ENCODE results near the gene GPR137C.

The GPR137C gene

DNA sequence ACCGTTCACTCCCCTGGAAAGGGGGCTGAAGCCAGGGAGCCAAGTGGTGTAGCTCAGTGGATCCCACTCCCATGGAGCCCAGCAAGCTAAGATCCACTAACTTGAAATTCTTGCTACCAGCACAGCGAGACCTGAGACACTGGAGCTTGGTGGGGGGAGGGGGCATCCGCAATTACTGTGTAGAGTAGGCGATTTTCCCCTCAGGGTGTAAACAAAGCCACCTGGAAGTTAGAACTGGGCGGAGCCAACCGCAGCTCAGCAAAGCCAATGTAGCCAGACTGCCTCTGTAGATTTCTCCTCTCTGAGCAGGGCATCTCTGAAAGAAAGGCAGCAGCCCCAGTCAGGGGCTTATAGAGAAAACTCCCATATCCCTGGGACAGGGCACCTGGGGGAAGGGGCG lies 15.8 kb downstream of the GPR137C start:
- peak; percentile 23 for DNase-seq

DNA sequence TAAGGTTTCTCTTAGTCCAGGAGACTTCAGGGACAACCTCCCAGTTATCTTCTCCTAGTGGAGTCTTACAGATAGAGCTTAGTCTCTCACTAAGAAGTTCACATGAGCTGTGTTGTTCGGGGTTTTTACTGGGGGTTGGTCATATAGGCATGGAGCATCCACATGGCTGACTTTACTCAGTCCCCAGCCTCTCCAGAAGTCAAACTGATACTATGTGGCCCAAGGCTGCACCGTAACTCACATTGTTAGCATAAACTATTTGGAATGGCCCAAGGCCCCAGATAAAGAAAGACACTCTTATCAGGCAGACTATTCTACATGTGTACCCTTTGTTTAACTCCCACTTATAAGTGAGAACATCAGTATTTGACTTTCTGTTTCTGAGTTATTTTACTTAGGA lies 23.2 kb downstream of the GPR137C start:
- DNase-seq = no peak

DNA sequence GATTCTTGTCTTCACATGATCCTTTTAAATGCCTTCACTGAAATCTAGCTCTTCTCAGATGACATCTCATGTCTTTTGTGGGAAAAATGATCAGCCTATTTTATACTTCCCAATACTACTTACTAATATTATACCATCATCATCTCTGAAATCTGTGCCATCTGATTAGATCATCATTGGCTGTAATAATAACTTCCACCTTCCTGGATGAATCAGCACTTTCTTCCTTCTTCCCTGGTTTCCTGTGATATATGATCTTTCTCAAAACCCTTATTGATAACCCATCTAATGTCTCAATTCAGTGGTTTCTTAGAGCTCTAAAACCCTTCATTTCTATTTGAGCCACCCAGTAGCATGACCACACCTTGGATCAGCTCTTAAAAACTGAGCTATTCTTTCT lies 30.9 kb downstream of the GPR137C start:
- no peak for DNase-seq

DNA sequence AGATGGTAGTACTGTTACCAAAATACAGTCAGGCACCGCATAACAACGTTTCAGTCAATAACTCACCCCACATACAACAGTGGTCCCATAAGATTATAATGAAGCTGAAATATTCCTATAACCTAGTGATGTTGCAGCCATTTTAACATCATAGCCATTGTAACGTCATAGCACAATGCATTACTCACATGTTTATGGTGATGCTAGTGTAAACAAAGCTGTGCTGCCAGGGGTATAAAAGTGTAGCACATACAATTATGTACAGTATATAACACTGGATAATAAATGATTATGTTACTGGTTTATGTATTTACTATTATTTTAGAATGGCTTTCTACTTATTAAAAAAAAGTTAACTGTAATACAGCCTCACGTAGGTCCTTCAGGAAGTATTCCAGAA lies 37.0 kb downstream of the GPR137C start:
- peak; percentile 21 for DNase-seq

DNA sequence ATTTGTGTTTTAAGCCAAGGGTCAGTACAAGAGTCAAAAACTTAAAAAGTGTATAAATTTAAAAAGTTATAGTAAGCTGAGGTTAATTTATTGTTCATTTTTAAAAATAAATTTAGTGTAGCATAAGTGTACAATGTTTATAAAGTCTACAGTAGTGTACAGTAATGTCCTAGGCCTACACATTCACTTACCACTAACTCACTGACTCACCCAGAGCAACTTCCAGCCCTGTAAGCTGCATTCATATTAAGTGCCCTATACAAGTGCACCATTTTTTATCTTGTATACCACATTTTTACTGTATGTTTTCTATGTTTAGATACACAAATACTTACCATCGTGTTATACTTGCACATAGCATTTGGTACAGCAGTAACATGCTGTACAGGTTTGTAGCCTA lies 37.7 kb downstream of the GPR137C start:
- no peak for DNase-seq

DNA sequence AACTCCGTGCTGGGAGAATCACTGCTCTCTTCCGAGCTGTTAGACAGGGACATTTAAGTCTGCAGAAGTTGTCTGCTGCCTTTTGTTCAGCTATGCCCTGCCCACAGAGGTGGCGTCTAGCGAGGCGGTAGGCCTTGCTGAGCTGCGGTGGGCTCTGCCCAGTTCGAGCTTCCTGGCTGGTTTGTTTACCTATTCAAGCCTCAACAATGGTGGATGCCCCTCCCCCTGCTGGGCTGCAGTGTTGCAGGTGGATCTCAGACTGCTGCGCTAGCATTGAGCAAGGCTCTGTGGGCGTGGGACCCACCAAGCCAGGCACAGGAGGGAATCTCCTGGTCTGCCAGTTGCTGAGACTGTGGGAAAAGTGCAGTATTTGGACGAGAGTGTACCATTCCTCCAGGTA lies 43.7 kb downstream of the GPR137C start:
- peak; percentile 34 for DNase-seq

DNA sequence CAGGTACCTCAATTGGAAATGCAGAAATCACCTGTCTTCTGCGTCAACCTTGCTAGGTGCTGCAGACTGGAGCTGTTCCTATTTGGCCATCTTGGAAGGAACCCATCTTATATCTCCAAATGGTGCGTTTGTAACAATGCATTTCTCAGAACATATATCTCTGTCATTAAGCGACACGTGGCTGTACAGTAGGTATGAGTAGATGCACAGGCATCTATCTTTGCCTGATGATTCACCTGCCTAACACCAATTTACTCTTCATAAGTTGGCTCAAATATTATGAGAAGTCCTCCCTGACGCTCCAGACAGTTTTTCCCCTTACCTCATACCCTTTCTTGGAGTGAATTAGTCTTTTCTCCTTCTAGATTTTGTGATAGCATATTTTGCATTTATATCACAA lies 44.2 kb downstream of the GPR137C start:
- DNase-seq = no peak

DNA sequence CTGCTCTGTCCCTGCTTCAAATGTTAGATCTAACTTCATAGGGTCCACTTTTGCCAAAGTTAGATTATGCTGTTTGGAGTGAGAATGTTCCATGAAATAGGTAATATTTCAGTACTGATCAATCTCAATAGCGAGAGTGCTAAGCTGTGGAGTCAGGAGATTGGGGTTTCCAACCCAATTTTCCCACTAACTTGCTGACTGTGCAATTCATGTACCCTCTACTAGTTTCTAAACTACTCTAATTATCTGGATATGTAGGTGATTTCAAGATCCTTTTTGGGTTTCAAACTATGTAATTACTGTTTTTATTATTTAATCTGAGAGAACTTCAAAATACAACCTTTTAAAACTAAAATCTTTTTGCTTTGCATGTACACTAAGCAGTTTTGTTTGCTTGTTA lies 45.9 kb downstream of the GPR137C start:
- DNase-seq = no peak

DNA sequence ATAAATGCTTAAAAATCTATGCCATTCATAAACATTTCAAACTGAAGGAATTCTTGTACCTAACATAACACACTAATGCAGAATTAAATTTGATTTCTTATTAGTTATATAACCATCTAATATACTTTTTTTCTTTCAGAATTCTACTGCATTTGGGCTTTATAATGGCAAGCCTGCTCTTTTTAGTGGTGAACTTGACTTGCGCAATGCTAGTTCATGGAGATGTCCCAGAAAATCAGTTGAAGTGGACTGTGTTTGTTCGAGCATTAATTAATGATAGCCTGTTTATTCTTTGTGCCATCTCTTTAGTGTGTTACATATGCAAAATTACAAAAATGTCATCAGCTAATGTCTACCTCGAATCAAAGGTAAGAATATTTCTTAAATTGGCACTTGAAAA lies 47.3 kb downstream of the GPR137C start:
- DNase-seq = no peak

DNA sequence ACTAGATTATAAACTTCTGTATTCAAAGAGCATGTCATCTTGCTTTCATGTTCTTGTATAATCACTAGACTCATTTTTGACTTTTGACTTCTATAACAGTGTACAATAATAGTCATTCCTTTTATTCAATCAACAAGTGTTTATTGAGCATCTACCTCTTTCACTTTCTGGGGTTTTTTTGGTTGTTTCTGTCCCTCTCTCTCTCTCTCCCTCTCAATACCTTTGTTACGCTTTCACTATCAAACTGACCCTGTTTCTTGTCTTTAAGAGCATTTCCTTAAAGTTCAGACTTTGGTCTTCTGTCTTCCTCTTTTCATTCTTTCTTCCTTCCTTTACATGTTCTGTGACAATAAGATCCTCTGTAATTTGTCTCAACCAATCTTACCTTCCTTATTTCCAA lies 49.5 kb downstream of the GPR137C start:
- DNase-seq = no peak

DNA sequence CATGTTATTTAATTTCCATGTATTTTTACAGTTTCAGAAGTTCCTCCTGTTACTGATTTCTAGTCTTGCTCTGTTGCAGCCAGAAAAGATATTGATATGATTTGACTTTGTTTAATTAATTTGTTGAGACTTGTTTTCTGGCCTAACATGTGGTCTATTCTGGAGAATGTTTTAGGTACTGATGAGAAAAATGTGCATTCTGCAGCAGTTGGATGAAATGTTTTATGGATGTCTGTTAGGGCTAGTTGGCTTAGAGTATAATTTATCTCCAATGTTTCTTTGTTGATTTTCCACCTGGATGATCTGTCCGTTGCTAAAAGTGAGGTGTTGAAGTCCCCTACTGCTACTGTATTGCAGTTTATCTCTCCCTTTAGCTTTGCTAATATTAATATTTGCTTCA lies 54.4 kb downstream of the GPR137C start:
- DNase-seq = no peak

DNA sequence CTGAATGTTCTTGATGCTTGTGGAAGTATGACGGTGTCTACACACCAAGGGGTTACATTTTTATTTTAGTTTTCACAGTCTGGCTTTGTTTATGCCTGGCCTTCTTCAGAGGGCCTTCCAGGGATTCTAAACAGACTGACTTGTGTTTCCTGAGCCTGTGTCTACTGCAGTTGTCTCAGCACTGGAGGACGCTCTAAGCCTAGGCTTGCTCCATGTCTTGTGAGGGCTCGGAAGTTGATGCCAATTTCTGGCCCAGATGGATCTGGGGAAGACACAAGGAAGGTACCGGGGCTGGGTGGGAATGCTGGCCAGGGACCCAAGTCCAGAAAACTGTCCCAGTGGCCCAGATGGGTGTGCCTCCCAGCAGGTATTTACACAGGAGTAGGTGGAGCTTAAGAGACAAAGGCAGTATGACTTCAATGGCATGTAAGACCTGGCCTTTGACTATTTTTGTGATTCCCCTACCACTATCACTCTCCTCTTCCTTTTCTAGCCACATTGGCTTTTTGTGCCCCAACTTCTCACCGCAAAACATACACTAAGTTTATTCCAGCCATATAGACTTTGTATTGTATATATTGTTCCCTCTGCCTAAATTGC lies 56.9 kb downstream of the GPR137C start:
- peak; percentile 17 for DNase-seq

DNA sequence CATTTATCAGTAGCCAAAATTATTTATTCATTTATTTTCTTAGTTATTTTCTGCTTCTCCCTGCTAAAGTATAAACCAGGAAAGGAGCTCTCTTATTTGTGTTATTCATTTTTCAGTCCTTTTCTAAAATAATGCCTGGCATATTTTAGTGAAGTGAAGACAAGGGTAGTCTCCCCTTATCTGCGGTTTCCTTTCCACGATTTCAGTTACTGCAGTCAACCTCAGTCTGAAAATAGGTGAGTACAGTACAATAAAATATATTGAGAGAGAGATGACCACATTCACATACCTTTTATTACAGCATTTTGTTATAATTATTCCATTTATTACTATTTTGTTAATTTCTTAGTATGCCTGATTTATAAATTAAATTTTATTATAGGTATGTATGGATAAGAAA lies 57.6 kb downstream of the GPR137C start:
- DNase-seq = no peak

DNA sequence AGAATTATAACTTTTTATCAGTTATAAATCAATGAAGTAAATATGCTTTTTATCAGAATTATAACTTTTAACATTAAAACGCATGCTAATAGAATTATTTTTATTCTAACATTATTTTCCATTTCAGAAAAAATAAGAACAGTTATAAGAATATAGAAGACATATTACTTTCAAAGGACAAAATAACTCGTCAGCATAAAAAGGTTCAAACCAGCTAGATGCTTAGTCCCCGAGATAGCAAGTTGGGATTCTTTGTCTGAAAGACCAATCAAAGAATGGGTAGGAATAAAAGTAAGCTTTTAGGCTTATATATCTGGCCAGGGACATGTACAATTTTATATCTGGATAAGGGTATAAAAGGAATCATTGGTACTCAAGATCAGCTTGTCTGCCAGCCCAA lies 66.0 kb downstream of the GPR137C start:
- DNase-seq = no peak

DNA sequence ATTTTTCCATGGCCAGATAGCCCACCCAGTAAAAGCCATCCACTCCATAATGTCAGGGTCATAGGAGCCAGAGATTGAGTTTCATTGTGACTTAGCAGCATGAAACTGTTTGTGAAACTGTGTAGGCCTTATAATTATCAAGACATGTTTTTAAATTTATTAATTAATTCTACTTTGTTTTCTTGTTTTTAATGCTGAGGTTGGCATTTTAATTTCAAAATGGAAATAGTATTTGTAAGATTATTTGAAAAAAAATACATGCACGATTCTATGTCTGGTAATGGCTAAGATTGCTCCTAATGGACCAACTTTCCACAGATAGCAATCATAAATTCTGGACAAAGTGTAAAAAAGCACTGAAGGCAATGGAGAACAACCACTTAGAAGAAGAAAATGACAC lies 67.1 kb downstream of the GPR137C start:
- no peak for DNase-seq

DNA sequence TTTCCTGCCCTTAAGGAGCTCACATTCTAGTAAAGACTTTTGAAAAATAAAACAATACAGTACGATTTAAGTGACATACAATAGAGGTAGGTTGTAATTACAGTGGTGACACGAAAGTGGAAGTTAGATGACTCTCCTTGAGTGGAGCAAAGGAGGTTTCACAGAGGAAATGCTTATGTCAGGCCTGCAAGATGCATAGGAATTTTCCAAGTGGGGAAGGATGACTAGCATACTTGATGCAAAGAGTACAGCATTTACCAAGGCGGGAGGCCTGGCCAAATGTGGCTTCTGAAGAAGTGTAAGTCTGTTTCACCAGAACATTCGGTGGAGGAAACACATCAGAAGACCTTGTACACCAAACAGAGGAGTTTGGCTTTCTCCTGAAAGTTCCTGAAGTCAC lies 87.5 kb downstream of the GPR137C start:
- DNase-seq = no peak

DNA sequence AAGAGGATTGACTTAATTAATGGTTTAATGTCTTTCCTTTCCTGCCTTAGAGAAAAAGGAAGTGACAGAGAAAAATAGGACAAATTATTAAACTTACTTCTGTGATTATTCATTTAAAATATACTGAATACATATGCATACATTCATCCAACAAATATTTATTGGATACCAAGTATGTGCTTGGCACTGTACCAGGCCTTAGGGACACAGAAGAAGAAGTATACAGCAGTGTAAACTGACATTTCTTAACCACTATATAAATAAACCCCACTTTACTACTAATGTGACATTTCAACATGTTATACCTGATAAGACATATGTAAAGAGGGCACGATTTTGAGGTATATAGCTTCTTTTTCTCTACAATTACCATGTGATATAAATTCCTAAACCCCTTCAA lies 89.1 kb downstream of the GPR137C start:
- DNase-seq = no peak

DNA sequence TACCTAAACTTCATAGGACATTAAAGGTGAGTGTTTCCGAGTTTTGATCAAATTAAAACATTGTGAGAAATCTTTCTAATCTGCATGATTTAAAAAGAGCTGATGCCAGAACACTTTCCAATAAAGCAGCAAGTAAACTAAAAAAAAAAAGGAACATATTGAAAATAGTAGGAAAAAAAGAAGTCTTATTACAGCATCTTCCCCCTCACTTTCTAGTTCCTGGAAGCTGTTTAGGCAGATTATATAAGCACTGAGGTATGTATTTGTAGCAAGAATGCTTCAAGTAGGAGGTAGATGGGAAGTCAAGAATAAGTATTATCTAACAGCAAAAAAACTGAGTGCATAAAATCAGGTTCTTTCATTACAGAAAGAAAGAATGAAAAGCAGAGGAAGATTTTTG lies 96.9 kb downstream of the GPR137C start:
- no peak for DNase-seq

DNA sequence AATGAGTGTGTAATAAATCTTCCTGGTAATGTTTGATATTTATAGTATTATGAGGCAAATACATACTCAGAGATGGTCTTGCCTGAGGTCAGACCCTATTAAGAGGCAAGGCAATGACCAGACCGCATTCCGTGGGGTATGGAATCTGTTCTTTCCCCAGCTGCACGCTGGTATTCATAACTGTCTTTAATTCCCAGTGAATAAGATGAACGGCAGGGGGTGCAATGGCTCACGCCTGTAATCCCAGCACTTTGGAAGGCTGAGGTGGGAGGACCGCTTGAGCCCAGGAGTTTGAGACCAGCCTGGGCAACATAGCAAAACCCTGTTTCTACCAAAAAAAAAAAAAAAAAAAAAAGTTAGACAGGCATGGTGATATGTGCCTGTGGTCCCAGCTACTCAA lies 98.1 kb downstream of the GPR137C start:
- DNase-seq = peak; percentile 94

DNA sequence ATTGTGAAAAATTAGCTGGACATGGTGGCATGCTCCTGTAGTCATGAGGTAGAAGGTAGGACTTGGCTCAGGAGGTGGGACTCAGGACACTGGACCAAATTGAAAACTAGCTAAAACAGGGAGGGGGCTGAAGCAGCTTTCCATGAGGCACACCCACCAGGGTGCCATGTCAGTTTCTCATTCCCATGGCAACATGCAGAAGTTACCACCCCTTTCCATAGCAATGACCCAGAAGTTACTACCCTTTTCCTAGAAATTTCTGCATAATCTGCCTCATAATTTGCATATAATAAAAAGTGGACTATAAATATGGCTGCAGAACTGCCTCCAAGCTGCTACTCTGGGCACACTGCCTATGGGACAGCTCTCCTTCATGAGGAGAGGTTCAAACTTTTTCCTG lies 104.3 kb downstream of the GPR137C start:
- DNase-seq = no peak

DNA sequence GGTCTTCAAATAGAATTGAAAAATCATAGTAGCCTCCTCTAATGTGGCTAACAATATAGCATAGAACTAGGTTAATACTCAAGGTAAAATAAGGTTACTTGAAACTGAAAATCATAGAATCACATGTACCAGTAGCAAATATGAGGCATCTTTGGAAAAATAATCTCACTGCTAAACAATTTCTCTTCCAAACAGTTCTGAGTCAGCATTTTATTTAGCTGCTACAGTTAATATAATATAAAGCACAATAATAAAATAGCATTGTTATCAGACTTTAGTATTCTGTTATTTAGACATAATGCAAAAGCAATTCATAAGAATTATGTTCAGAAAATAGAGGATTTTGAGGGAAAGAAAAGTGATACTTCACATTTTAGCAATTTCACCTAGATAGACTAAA lies 107.7 kb downstream of the GPR137C start:
- DNase-seq = no peak

DNA sequence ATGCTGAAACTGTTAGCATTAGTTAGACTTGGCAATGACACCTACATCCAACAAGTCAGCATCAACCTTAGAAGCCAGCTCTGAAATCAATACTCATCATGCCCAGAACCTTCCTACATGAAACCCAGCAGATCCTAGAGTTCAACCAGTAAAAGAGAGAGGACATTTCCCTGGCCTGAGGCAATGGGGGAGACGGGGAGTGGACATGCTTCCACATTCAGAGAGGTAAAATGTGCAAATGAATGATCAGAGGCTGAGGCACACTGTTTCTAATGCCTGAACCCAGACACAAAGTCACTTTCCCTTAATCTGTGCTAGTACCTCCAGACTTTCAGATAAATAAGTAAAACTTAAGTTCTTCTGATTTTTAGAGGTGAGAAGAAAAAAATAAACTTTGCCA lies 108.2 kb downstream of the GPR137C start:
- DNase-seq = peak; percentile 50

DNA sequence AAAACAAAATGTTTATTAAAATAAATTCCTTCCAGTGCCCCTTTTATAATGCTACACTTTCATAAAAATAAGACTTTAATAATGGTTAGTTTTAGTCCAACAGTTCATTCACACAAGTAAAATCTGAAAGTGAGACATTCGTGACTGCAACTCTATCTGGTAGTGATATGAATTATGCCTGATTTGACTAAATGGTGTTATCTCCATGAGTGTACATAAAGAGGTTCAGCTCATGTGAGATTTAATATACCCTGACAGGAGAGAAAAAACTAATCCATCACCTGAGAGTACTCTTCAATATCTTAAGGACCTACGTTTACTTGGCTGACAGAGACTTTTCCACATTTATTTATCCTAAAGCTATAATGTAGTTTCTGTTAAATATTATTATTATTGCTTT lies 108.7 kb downstream of the GPR137C start:
- DNase-seq = peak; percentile 56

DNA sequence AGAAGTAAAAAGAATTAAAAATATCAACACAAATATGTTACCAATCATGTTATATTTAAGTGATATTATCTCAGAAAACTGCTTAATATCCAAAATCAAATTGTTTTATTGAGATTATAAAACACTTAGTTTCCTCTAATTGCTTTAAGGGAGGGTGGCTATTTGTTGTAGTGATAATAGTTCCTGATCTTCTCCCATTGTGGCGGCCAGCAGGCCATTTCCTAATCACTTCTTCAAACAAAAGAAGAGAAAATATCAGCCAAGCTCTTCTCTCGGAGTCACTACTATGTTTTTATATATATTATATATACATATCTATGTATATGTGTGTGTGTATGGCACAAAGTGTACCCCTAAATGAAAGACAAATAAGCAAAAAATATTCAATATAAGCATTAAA lies 111.2 kb downstream of the GPR137C start:
- DNase-seq = peak; percentile 78

DNA sequence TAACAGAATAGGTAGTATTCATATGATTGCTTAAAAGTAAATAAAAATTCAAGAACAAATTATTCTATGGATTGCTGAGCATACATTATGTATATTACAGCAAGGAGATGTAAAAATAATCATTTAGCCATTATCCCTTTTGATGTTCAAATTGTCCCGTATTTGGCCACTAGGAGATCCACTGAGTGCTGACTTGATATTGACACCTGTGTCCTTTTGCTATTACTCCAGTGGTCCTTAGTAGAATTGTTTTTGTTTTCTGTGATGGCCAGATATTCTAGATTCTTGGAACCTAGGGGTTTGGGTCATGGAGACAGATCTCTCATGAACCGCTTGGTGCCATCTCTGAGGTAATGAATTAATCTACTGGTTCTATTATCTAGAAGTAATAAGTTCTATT lies 126.0 kb downstream of the GPR137C start:
- DNase-seq = peak; percentile 26

DNA sequence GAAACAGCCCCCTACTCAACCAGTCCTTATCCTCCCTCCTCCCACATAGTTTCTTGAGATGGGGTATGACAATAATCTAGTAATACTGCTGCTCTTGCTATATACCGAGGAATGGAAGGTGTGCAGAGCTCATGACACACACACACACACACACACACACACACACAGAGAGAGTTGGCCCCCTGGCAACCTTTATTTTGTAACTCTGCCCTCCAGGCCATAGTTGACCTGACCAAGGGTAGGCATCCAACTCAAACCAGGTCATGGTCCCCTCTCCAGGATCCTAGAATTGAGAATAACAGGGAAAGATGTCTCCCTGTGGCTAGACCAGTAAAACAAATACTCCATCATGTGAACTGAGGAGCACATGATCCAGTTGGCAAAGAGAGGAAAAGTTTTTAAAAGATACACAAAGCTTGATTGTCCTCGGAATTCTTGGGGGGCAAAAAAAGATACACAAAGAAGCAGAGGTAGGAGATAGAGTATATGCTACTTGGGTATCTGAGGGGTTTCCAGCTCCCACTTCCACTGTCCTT lies 131.4 kb downstream of the GPR137C start:
- peak; percentile 40 for DNase-seq
